Measurements from ENCODE around the gene GAPT.
"Not testable (repeated sequence)": the region's sequence is repeated elsewhere in the genome, so short reads cannot be mapped to it uniquely, and the experiment has no call there.

GAPT gene

DNA sequence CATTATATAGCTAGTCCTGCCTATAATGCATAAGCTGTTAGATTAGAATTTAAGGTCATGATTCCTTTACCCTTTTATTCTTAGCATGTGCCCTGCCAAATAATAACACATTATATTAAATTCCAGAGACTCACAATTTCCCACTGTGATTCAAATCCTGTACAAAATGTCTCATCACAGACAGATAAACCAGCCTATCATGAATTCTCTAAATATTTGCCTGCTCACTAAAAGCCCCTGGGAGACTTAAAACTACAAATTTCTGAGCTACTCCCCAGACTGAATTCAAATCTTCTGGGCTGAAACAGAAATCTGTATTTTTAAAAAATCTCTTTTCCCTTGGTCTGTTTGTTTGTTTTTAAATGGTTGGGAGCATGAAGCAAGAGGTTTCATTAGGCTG is 32.7 kb downstream of the GAPT start:
- DNase-seq (ENCODE audit: low read depth, low spot score): no peak
- ChIA-PET CTCF (interaction anchor here (1.0 to 1.3 kb wide), 2 partner anchors 13 to 362 kb away, joined by 3 read pairs; no protein-coding TSS in a partner anchor), POLR2A (no interaction called here)
- no peak overlapping the region for H3K4me3 ChIP-seq (ENCODE audit: low read depth, low read length)
- TF ChIP-seq CTCF (IDR thresholded peaks at IDR 0.05; ENCODE audit: insufficient read depth, low read length, missing control alignments): no peak

GRCh38 chr5:58524571-58524970 is 33.3 kb downstream of the GAPT start:
- POLR2A ChIA-PET: no interaction called here
- no peak for DNase-seq (ENCODE audit: low read depth, low spot score)

GRCh38 chr5:58530942-58531490 is 39.8 kb downstream of the GAPT start:
- CTCF ChIA-PET: no interaction called here
- no peak for DNase-seq (ENCODE audit: low read depth, low spot score)
- no peak for TF ChIP-seq CTCF (IDR thresholded peaks at IDR 0.05; ENCODE audit: insufficient read depth, low read length, missing control alignments)
- no peak overlapping the region for H3K4me3 ChIP-seq (ENCODE audit: low read depth, low read length)
- POLR2A ChIA-PET: no interaction called here

More at GRCh38 chr5:58524571-58524970, 33.3 kb downstream of the GAPT start:
- TF ChIP-seq CTCF (IDR thresholded peaks at IDR 0.05; ENCODE audit: insufficient read depth, low read length, missing control alignments): no peak
- H3K4me3 ChIP-seq (ENCODE audit: low read depth, low read length): no peak overlapping the region
- CTCF ChIA-PET: interaction anchor here (1.0 to 1.3 kb wide), 3 partner anchors 14 to 362 kb away, joined by 3 read pairs; no protein-coding TSS in a partner anchor

- CTCF ChIA-PET; H3K4me3 ChIP-seq (ENCODE audit: low read depth, low read length); DNase-seq (ENCODE audit: low read depth, low spot score); POLR2A ChIA-PET: not testable (repeated sequence)
Measured at GRCh38 chr5:58541935-58542334, 50.7 kb downstream of the GAPT start.

- CTCF ChIA-PET: no interaction called here
- no peak for DNase-seq (ENCODE audit: low read depth, low spot score)
- POLR2A ChIA-PET: no interaction called here
- H3K4me3 ChIP-seq (ENCODE audit: low read depth, low read length): no peak overlapping the region
- no peak for TF ChIP-seq CTCF (IDR thresholded peaks at IDR 0.05; ENCODE audit: insufficient read depth, low read length, missing control alignments)
Measured at GRCh38 chr5:58542709-58543108, 51.5 kb downstream of the GAPT start.

- ChIA-PET CTCF (no interaction called here), POLR2A (no interaction called here)
- no peak overlapping the region for H3K4me3 ChIP-seq (ENCODE audit: low read depth, low read length)
- no peak for TF ChIP-seq CTCF (IDR thresholded peaks at IDR 0.05; ENCODE audit: insufficient read depth, low read length, missing control alignments)
- no peak for DNase-seq (ENCODE audit: low read depth, low spot score)
Measured at GRCh38 chr5:58543723-58544122, 52.5 kb downstream of the GAPT start.

DNA sequence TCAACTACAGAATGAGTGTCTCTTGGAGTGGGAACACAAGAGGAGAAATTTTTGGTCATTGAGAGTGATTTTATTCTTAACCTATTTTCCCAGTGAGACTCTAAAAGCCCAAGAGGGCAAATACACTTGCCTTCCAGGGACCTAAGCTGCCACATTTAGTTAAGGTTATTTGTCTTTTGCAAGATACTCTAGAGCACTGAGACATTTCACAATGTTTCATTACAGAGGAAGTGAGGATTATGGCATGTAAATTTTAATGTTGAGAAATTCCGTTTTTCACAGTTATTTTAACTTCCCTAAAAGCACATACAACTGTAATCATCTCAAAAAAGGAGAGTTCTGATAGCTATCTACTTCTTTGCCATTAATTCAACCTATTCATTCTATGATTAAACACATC is 53.0 kb downstream of the GAPT start:
- DNase-seq (ENCODE audit: low read depth, low spot score): no peak
- no peak overlapping the region for H3K4me3 ChIP-seq (ENCODE audit: low read depth, low read length)
- TF ChIP-seq CTCF (IDR thresholded peaks at IDR 0.05; ENCODE audit: insufficient read depth, low read length, missing control alignments): no peak
- CTCF ChIA-PET: no interaction called here
- POLR2A ChIA-PET: no interaction called here

Data from AG04449 (cell line).